GM18511 (cell line): Measurements from ENCODE around the gene FGB.
A peak's percentile ranks its signal among the peaks of the same experiment; 100 is the strongest.

Experiments
- ATAC-seq: cut with Tn5 transposase; IDR thresholded peaks from one replicate; pipeline ENCODE4 v1.9.1; 2021; ENCODE audit warnings: mild to moderate bottlenecking, moderate library complexity; ENCODE audit not compliant: unreplicated experiment

FGB gene

DNA sequence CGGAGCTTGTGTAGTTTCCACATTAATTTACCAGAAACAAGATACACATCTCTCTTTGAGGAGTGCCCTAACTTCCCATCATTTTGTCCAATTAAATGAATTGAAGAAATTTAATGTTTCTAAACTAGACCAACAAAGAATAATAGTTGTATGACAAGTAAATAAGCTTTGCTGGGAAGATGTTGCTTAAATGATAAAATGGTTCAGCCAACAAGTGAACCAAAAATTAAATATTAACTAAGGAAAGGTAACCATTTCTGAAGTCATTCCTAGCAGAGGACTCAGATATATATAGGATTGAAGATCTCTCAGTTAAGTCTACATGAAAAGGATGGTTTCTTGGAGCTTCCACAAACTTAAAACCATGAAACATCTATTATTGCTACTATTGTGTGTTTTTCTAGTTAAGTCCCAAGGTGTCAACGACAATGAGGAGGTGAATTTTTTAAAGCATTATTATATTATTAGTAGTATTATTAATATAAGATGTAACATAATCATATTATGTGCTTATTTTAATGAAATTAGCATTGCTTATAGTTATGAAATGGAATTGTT is at the start of gene FGB:
FGB (plus strand) TSS at position 315 of the 558 bp plus-strand sequence; CDS start at position 323, 8 bp downstream.
- no peak for ATAC-seq

GRCh38 chr4:154516318-154517029 is 46.3 kb upstream of the FGB start:
- no peak for ATAC-seq

GRCh38 chr4:154517591-154517990 is 45.2 kb upstream of the FGB start:
- no peak for ATAC-seq

GRCh38 chr4:154519214-154519613 is 43.6 kb upstream of the FGB start:
- no peak for ATAC-seq

DNA sequence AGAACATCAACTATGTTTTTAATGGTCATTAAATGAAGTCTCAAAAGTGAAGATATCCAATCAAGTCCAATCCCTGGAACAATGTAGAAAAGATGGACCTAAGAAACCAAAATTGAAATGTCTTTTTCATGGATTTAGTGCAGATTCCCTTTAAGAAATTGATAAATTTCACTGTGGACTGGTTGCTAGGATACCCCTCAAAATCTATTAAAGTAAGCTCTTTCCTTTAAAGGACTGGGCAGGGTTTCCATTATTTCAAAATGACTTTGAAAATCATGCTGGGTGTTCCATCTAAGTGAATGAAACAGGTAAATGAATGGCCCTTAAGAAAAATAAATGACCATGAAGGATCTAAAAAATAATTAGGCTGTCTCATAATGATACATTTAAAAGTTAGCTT is 41.2 kb upstream of the FGB start:
- no peak for ATAC-seq

DNA sequence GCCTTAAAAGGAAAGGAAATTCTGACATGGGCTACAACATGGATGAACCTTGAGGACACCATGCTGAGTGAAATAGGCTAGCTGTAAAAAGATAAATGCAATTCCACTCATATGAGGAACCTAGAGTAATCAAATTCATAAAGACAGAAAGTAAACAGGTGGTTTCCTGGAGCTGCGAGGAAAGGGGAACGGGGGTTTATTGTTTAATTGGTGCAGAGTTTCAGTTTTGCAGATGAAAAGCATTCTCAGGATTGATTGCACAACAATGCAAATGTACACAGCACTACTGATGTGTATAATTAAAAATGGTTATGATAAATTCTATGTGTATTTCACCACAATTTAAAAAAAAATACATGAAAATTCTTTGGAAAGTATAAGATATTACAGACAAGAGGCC is 36.7 kb upstream of the FGB start:
- peak; percentile 62 for ATAC-seq

- ATAC-seq, result no peak
Observed at GRCh38 chr4:154527308-154527707, 35.5 kb upstream of the FGB start.

DNA sequence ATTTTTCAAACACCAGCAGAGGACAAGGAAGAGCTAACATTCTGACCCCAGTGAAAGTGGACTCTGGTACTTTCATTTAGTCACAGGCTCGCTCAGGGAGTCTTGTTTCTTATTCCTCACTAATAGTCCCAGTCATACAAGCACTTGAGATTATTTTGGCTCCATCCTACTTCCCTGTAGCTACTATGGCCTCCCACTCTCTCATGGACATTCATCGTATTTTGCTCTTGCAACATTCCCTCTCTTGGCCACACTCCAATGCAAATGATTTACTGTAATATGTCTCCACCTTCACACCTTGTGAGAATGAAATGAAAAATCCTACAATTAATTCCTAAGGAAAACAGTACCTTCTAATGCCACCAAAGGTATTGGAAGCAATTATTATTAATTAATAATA is 33.9 kb upstream of the FGB start:
- ATAC-seq, result no peak

GRCh38 chr4:154529728-154530519 is 32.9 kb upstream of the FGB start:
- no peak for ATAC-seq

- ATAC-seq, result no peak
Observed at GRCh38 chr4:154534296-154534695, 28.5 kb upstream of the FGB start.

DNA sequence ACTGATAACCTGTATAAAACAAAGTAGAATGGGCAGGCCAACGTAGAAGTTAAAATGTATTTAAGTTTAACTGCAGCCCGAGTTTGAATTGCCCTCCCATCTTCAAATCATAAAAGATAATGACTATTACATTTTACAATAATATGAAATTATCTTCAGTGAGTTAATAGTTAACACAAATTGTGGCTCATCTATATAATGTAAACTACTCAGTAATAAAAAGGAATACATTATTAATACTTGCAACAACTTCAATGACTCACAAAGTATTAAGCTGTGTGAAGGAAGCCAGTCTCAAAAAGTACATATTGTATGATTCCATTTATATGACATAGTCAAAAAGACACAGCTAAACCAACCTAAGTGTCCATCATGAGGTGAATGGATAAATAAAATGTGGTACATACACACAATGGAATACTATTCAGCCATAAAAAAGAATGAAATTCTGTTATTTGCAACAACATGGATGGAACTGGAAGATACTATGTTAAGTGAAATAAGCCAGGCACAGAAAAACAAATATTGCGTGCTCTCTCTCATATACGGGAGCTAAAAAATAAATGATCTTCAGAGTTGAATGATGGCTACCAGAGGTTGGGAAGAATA is 20.4 kb upstream of the FGB start:
- ATAC-seq, result no peak

DNA sequence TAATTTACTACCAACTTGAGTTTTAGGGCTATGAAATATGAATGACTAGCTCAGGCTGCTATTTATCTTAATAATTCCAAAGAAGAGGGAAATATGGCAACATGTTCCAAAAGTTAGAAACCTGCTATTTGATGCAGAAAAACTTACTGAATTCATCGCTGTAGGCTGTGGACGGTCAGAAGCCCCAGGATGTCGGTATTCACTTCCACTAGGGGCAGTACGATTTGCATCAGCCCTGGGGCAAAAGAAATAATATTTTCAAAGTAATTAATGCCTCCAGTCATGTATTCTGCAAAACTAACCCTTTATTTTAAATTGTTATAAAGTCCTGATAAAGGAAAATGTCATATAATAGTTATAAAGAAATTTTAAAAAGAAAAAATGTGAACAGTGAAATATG is 17.1 kb upstream of the FGB start:
- ATAC-seq, result no peak

DNA sequence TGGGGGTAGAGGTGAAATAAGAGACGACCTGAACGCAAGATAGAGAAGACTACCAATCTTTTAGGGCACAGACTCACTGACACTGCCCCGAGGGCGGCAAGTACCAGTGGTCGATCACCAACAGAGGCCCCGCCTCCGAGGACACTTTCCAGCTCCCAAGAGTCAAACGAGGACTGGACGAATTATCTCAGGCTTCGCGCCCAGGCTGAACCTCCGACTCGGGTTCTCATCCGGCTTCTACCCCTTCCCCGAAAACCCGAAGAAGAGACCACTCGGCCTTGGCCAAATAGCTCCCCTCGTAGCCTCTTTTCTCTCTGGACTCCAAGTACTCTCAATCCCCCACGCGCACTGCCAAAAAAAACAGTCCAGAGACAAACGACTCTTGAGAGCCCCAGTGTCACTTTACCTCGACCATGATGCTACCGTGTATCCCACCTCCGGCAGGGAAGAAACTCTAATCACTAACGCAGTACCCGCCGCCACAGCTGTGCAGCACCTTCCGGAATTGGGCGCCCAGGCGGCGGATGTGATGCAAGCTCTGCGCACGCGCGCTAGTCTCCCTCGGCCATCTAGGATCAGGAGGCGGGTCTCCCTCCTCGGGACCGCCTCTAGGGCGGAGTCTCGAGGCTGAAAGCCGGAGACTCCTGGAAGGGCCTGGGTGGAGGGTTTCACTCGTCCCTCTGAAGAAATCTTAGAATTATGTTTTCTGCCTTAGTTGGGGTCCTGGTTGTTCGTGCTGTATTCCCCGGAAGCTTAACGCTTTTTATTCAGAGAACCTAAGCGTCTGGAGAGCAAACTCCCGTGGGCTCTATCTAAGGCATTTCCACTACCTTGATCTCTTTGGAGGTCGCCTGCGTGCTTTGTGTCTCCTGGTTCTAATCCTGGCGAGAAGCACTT is 12.7 kb upstream of the FGB start, which contains the start of gene PLRG1:
PLRG1 (minus strand) TSS at position 507 of the 897 bp plus-strand sequence; CDS start at position 415, 92 bp downstream.
- ATAC-seq, result peak; percentile 98

- ATAC-seq, result peak; percentile 58
Observed at GRCh38 chr4:154551872-154552686, 10.7 kb upstream of the FGB start.

GRCh38 chr4:154559141-154559493 is 3.7 kb upstream of the FGB start:
- peak; percentile 28 for ATAC-seq

GRCh38 chr4:154559494-154560418 is 3.1 kb upstream of the FGB start:
- peak; percentile 86 for ATAC-seq

DNA sequence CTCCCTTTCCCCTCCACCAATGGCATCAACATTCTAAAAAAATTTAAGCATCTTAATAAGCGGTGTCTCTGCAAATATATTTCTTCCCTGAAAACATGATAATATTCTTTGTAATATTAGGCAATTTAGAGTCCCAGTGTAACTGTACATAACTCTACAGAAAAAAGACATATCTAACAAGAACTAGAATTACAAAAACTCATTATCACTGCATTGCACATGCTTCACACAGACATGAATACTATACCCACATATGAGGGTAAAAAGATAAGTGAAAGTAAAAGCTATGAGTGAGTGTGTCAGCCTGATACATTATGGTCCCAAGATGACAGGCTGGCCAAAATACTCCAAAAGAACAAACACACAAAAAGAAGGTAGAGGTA is 2.4 kb upstream of the FGB start:
- ATAC-seq, result no peak

DNA sequence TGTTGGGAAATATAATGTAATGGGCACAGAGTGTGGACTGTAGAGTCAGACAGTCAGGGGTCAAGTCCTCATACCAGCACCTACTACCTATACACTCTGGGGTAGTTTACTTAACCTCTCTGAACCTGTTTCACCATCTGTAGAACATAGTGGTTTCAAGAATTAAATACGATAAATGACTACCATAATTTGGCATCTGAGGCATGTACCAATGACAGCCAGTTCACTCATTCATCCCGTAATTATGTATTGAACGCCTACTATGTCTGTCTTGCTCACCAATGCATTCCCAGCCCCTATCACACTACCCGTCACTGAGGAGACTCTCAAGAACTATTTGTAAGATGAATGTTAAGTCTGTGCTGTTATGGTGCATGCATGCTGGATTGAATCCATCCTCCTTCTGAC is 2.0 kb upstream of the FGB start:
- ATAC-seq, result no peak

- ATAC-seq, result no peak
Observed at GRCh38 chr4:154564311-154564710, 1.5 kb downstream of the FGB start.
